Fibroblast of mammary gland (primary cell): ENCODE results near the gene FXYD6.
A peak's percentile ranks its signal among the peaks of the same experiment; 100 is the strongest.

Experiments used
- DNase-seq: peaks from one replicate; pipeline ENCODE4 v3.0.0-alpha.2; 2010; ENCODE audit warnings: low read depth
- H3K4me3 ChIP-seq: 2 replicates; pipeline ENCODE4 v1.5.1; 2011; ENCODE audit warnings: low read depth, mild to moderate bottlenecking, low read length, moderate library complexity; ENCODE audit not compliant: control insufficient read depth
- TF ChIP-seq, protein P1 (sequence below): conservative IDR thresholded peaks from 2 replicates; pipeline ENCODE4 v1.5.1; 2011; ENCODE audit warnings: low read depth, low read length, inconsistent platforms; ENCODE audit not compliant: control insufficient read depth, insufficient read depth

Gene FXYD6

DNA sequence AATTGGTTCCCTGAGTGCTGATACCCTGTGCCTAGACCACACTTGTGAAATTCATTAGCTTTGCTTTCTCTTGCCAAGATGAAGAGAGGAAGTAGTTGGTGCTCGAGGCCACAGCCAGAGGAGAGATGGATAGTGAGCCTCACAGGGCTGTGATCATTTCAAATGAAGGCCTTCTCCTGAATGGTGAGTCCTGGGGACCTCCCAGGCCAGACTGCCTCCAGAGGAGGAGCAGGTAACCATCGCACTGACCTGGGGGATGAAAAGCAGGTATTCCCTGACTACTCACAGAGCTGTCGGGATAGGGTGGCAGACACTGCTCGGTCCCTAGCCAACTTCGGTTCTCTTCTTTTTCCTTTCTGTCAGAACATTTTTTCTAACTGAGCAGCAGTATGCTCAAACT is 4.8 kb upstream of the FXYD6 start:
- no peak overlapping the region for H3K4me3 ChIP-seq
- TF ChIP-seq, protein P1, sequence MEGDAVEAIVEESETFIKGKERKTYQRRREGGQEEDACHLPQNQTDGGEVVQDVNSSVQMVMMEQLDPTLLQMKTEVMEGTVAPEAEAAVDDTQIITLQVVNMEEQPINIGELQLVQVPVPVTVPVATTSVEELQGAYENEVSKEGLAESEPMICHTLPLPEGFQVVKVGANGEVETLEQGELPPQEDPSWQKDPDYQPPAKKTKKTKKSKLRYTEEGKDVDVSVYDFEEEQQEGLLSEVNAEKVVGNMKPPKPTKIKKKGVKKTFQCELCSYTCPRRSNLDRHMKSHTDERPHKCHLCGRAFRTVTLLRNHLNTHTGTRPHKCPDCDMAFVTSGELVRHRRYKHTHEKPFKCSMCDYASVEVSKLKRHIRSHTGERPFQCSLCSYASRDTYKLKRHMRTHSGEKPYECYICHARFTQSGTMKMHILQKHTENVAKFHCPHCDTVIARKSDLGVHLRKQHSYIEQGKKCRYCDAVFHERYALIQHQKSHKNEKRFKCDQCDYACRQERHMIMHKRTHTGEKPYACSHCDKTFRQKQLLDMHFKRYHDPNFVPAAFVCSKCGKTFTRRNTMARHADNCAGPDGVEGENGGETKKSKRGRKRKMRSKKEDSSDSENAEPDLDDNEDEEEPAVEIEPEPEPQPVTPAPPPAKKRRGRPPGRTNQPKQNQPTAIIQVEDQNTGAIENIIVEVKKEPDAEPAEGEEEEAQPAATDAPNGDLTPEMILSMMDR = no peak
- DNase-seq = no peak

DNA sequence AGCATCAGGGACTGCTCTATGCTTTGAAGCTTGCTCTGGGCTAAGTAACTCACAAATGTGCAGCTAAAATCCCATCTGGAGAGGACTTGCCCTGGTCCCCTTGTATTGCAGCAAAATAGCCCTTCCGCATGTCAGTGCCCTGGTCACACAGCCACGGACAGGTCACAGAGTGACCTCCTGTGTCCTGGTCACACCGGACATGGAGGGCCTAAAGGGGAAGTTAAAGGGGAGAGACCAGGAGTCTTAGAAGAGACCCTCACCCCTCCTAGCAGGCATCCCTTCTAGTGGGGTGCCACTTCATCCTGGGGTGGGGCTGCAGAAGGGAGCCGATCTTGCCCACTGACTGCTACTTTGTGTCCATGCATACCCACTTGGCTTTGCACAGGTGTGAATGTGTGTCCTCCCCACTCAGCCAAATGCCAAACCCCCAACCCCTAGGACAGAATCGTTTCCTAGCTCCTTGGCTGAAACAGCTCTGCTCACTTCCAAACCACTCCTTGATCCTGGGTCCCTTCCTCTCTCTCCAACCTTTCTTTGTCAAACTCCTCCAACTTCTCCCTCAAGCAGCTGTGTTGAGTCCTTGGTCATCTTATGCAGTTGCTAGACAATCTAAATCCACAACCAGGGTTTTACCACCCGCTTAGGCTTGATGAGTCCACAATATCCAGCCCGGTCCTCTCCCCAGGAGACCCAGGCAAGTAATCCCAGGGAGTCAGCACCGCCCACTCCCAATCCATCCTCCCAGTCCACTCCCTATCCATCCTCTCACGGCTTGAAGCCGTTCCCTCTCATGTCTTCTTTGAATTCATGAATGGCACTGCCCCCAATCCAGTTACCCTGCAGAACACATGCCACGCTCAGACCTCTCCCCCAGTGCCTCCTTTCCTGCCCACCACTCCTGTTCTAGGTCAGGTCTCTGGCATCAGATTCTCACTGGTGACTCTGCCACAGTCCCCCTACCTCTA is 3.3 kb upstream of the FXYD6 start:
- no peak for DNase-seq
- no peak overlapping the region for H3K4me3 ChIP-seq
- TF ChIP-seq, protein P1 = no peak

DNA sequence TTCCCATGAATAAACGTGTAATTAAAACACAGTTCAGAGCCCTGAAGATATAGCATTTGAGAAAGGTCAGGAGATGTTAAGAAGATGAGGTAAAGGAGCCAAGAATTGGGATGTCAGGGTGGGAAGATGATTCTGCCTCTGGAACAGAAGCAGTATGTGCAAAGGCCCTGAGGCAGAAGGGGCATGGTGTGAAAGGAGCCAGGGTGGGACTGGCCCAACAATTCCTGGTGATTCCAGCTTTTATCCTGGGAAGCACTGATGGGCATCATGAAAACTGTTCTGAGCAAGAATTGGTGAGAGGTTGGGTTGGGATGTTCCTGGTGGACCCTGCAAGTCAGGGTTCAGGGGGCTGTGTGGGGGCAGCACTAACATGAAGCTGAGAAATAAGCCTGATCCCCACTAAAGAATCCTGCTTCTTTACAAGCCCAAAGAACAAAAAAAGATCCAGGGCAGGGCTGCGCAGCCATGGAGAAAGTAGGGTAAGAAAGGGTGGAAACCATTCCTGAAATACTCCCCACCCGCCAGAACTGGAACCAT is 2.5 kb upstream of the FXYD6 start:
- TF ChIP-seq, protein P1 = no peak
- H3K4me3 ChIP-seq = no peak overlapping the region
- no peak for DNase-seq

DNA sequence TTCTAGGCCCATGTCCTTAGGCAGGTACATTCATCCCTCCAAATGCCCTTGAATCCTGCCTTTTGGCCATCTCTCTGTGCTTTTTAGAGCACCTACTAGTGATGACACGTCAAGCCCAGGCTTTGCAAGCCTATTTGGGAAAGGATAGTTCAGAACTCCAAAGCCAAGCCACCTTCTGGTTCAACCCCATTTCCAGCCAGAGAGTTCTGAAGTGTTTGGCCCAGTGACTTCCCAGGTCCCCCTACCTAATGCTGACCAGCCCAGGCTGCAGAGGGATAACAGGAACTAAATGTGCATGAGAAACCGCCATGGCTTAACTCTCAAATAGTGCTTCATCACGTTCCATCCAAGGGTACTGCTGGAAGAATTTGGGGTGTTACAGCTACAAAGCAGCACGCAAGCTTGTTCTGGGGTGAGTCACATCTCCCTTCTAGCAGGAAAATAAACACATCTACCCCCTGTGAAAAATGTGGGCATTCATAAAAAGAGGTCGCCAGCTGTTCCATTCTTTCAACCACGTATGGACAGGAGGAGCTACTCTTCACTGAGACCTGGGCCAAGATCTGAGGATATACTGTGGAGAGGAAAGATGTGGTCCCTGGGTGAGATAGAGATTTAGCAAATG is 2.0 kb upstream of the FXYD6 start:
- DNase-seq = no peak
- TF ChIP-seq, protein P1 = no peak
- no peak overlapping the region for H3K4me3 ChIP-seq

DNA sequence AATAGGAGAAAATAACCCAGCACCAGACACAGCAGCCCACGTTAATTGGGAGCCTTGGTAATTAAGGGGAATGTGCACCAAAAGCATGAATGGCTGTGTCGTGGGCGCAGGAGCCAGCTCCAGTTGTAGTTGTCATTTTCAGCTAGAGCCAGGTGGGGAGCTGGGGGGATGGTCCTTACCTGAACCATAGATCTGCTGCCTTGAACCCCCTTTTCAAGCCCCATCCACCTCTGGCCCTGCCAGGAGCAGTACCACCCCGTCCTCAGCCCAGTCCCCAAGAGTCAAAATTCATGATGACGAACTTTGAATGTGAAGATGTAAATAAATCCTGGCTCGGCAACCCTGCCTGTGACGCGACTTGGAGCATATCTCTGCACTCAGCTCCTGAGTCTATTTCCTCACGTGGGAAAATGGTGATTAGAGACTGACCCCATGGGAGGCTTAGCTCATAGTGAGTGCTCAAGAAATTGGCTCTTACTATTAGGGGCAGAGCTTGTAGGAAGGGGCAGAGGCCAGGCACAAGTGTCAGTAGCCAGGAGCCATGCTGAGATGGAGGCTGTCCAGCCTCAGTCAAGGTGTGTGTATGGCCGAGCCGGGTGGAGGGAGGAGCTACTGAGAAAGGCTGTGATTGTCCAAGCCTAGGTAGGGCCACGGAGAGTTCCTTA is 794 bp upstream of the FXYD6 start:
- peak; percentile 15 for DNase-seq
- TF ChIP-seq, protein P1 = no peak
- no peak overlapping the region for H3K4me3 ChIP-seq

DNA sequence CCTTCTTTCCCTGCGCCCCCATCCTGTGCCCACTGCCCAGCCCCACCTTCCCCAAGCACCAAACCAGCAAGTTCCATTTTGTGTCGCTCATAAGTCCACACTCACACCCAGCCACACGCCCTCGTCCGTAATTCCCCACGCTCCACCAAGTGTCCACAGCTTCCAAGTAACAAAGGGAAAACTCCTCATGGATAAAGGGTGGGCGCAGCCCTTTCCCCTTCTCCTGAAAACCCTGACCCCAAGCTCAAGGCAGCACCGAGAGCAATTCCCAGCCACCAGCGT is 458 bp downstream of the FXYD6 start:
- H3K4me3 ChIP-seq = no peak overlapping the region
- no peak for DNase-seq
- TF ChIP-seq, protein P1 = no peak
